ENCODE results near the gene RPTOR. TPM values are rescaled to one million over a fixed set of nuclear protein-coding genes. Genes with fewer than 3 reads are reported as not detected.

The RPTOR gene
- total RNA-seq, 1 experiment from 2014 or later, result 25.1 TPM

DNA sequence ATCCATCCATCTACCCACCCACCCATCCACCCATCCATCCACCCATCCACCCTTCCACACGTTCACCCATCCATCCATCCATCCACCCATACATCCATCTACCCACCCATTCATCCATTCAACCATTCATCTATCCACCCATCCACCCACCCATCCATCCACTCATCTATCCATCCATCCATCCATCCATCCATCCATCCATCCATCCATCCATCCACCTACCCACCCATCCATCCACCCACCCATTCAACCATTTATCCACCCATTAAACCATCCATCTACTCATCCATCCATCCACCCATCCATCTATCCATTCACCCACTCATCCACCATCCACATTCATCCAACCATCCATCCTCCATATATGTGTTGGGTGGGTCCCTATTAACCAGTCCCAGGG is 26.2 kb upstream of the RPTOR start:
- H2AK5ac ChIP-seq (ENCODE audit: insufficient read length, low read length), result no peak overlapping the region
- no peak overlapping the region for H2BK5ac ChIP-seq (ENCODE audit: insufficient read length, low read length)
- Mint-ChIP-seq H3K9me3 (peaks cover 0 to 1% of the 10 kb centered on the region in 2 experiments; a peak in 1 of 5 replicates), H3K4me1 (peaks cover 4 to 5% of the 10 kb centered on the region in 2 experiments; a peak in 3 of 4 replicates), H3K27me3 (ENCODE audit: low read depth) (peaks cover 56% of the 10 kb centered on the region), H3K36me3 (ENCODE audit: insufficient read depth in 1 of 3, low read depth in 3 of 3) (no peaks in the 10 kb centered on the region), H3K27ac (no peak overlapping the region), H3K4me3 (no peak overlapping the region)
- DNase-seq, result no peak
- no peak overlapping the region for H3K27ac ChIP-seq (ENCODE audit: insufficient read length, low read depth, low read length)
- H3K23me2 ChIP-seq (ENCODE audit: insufficient read length, low read depth, low read length, poor library complexity, severe bottlenecking), result no peaks in the 10 kb centered on the region
- H3K4me2 ChIP-seq (ENCODE audit: insufficient read depth, insufficient read length, low read length), result no peak overlapping the region
- no peak overlapping the region for H3K23ac ChIP-seq (ENCODE audit: insufficient read length, low read depth, low read length)
- H4K91ac ChIP-seq (ENCODE audit: insufficient read length, low read depth, low read length), result no peak overlapping the region
- no peak overlapping the region for H2BK20ac ChIP-seq (ENCODE audit: low read depth, low read length, poor library complexity, severe bottlenecking)
- H3K18ac ChIP-seq (ENCODE audit: insufficient read length, low read depth, low read length), result no peak overlapping the region
- H2BK15ac ChIP-seq (ENCODE audit: low read depth, low read length), result no peak overlapping the region
- no peaks in the 10 kb centered on the region for H3K27me3 ChIP-seq (ENCODE audit: insufficient read depth, low read length)
- no peak overlapping the region for H4K8ac ChIP-seq (replicated peaks; ENCODE audit: insufficient read length, low read depth, low read length)
- H3K79me2 ChIP-seq (ENCODE audit: insufficient read depth, low read length), result no peaks in the 10 kb centered on the region
- no peaks in the 10 kb centered on the region for H3K79me1 ChIP-seq (ENCODE audit: insufficient read depth, low read depth, low read length, poor library complexity, severe bottlenecking)
- no peak overlapping the region for H2BK12ac ChIP-seq (ENCODE audit: insufficient read length, low read depth, low read length)
- no peak overlapping the region for H3K14ac ChIP-seq (ENCODE audit: insufficient read depth, low read length)
- H3T11ph ChIP-seq (ENCODE audit: low read length), result no peak overlapping the region
- H3K4me1 ChIP-seq (ENCODE audit: insufficient read depth, low read length), result no peaks in the 10 kb centered on the region
- WGBS (ENCODE audit: extremely low coverage, insufficient read length, low lambda C conversion rate), result 100% methylated on average over 1 of the region's 1 CpG
- no peaks in the 10 kb centered on the region for H4K20me1 ChIP-seq (ENCODE audit: control insufficient read depth, insufficient read depth, insufficient read length)
- H4K5ac ChIP-seq (ENCODE audit: insufficient read length, low read depth, low read length), result no peak overlapping the region
- H2BK120ac ChIP-seq (ENCODE audit: low read depth, low read length, poor library complexity, severe bottlenecking), result no peak overlapping the region
- H3K9me3 ChIP-seq (ENCODE audit: control insufficient read depth, low read depth, low read length), result no peaks in the 10 kb centered on the region
- H3K4ac ChIP-seq (ENCODE audit: low read depth, low read length), result no peak overlapping the region
- TF ChIP-seq, protein P1, sequence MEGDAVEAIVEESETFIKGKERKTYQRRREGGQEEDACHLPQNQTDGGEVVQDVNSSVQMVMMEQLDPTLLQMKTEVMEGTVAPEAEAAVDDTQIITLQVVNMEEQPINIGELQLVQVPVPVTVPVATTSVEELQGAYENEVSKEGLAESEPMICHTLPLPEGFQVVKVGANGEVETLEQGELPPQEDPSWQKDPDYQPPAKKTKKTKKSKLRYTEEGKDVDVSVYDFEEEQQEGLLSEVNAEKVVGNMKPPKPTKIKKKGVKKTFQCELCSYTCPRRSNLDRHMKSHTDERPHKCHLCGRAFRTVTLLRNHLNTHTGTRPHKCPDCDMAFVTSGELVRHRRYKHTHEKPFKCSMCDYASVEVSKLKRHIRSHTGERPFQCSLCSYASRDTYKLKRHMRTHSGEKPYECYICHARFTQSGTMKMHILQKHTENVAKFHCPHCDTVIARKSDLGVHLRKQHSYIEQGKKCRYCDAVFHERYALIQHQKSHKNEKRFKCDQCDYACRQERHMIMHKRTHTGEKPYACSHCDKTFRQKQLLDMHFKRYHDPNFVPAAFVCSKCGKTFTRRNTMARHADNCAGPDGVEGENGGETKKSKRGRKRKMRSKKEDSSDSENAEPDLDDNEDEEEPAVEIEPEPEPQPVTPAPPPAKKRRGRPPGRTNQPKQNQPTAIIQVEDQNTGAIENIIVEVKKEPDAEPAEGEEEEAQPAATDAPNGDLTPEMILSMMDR (conservative IDR thresholded peaks at IDR 0.05), result no peak
- H3K56ac ChIP-seq (ENCODE audit: insufficient read length, low read depth, low read length), result no peak overlapping the region
- no peak overlapping the region for H2AFZ ChIP-seq (ENCODE audit: low read length)
- H3K9ac ChIP-seq (ENCODE audit: extremely low read depth, insufficient read length, low read length), result no peak overlapping the region

Data from H9 (cell line).